ENCODE results near the gene RUNX2.

RUNX2 gene

DNA sequence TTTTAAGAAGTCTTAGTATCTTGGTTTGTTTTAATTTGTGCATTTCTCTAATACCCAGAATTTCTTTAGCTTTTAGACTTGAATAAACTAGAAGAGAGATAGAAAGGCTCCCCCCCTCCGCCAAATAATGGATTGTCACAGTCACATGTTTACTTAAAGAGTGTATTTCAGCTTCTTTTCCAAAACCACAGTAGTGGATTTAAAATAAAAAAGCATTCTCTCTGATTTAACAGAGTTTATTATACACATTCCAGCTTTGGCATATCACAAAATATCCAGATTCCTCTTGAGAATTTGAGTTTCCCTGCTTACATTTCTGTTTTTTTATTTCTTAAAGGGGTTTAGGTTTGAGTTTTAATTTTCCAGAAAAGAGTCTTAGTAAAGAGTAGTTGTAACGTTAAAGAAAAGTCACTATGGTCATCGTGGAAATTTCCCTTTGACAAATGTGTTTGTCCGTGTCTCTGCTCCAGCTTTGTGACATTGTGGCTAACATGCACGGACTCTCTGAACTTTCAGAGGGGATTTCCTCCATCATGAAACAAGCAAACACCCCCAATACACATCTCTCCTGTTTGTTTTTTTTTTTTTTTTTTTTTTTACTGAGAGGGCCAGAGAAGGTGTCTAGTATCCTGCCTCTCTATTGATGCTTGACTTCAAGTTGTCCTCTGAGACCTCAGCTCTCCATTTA lies 163.1 kb downstream of the RUNX2 start:
- TF ChIP-seq FOXK2 (IDR thresholded peaks at IDR 0.05) (no peak), FOXM1 (IDR thresholded peaks at IDR 0.05; ENCODE audit: borderline replicate concordance) (no peak), BHLHE40 (IDR thresholded peaks at IDR 0.05; ENCODE audit: borderline replicate concordance) (no peak), L3MBTL2 (conservative IDR thresholded peaks at IDR 0.05) (no peak), HDGF (IDR thresholded peaks at IDR 0.05; ENCODE audit: borderline replicate concordance) (no peak), ARNT (IDR thresholded peaks at IDR 0.05) (no peak)
- CTCF ChIA-PET, result interaction anchor here (2.3 kb wide), 1 partner anchor 10 kb away, joined by 13 read pairs; no protein-coding TSS in a partner anchor
- POLR2A ChIA-PET, result no interaction called here
- DNase-seq (ENCODE audit: extremely low spot score), result no peak

DNA sequence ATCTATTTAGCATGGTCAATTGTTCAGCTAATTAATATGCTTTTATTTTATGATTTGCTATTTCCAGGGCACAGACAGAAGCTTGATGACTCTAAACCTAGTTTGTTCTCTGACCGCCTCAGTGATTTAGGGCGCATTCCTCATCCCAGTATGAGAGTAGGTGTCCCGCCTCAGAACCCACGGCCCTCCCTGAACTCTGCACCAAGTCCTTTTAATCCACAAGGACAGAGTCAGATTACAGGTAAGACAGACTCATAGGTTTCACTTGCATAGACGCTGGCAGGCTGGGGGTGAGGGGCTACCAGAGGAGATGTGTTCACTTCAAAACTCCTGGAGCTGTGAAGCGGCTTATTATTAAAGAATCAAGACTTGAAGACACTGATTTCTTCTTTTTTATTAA lies 163.7 kb downstream of the RUNX2 start:
- DNase-seq (ENCODE audit: extremely low spot score), result no peak
- TF ChIP-seq FOXA1 (IDR thresholded peaks at IDR 0.05) (no peak), ARNT (IDR thresholded peaks at IDR 0.05) (no peak), LEF1 (IDR thresholded peaks at IDR 0.05; ENCODE audit: borderline replicate concordance) (no peak), SUZ12 (IDR thresholded peaks at IDR 0.05) (no peak), BHLHE40 (IDR thresholded peaks at IDR 0.05; ENCODE audit: borderline replicate concordance) (no peak), SP1 (IDR thresholded peaks at IDR 0.05) (no peak), FOXM1 (IDR thresholded peaks at IDR 0.05; ENCODE audit: borderline replicate concordance) (no peak), L3MBTL2 (conservative IDR thresholded peaks at IDR 0.05) (no peak), CTBP1 (IDR thresholded peaks at IDR 0.05; ENCODE audit: borderline replicate concordance) (no peak), ZNF384 (IDR thresholded peaks at IDR 0.05) (no peak), TARDBP (IDR thresholded peaks at IDR 0.05) (no peak)
- ChIA-PET CTCF (interaction anchor here (2.3 kb wide), 1 partner anchor 9 kb away, joined by 13 read pairs; no protein-coding TSS in a partner anchor), POLR2A (no interaction called here)

DNA sequence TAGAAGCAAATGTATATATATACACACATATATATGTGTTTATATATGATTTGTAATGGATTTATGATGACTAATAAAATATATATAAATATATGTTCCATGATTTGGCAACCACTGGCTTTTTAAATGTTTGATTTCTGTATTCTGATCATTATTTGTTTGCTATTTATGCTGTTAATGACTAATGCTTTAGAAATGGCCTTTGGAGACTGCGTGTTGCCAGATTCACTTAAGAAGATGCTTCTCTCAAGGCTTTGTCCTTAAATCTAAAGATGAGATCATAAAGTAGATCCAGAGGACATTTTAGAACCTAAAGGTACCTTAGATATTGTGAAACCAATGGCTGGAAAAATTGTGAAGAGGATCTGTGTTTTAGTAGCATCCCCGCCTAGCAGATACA lies 165.6 kb downstream of the RUNX2 start:
- POLR2A ChIA-PET, result no interaction called here
- CTCF ChIA-PET, result interaction anchor here (0.6 kb wide), 1 partner anchor 65 kb away, joined by 4 read pairs; no protein-coding TSS in a partner anchor

DNA sequence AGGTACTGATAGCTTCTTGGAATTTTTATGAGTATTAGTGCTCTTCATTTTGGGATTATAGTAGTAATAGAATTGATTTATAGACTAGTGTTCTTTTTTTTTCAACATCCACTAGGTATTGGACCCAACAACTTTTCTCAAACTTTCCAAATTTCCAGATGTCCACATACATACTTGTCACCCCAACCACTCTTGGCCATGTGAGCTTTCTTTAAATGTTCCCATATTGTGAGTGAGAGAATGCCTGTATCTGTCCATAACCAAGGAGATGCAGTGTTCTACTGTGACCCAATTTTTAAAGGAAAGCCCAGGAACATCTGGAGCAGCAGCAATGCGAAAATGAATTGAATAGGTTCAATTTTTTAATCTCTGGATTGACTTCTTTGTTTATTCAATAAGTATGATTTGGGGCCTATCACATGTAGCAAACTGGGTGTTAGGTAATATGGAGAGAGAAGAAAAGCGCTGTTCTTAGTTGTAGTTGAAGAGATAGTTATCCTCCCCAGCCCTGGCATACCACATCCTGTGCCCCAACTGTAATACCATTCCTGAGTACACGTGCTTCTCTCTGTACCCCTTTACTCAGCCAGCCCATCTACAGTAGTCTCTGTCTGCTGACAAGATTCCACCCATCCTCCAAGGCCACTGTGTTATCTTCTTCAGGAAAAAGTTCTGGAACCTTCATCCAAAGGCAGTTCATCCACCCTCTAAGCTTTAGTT lies 166.4 kb downstream of the RUNX2 start:
- ChIA-PET POLR2A (no interaction called here), CTCF (interaction anchor here (0.6 kb wide), 1 partner anchor 66 kb away, joined by 4 read pairs; no protein-coding TSS in a partner anchor)
- DNase-seq (ENCODE audit: extremely low spot score), result no peak
- no peak for TF ChIP-seq LEF1 (IDR thresholded peaks at IDR 0.05; ENCODE audit: borderline replicate concordance)
- no peak for TF ChIP-seq ZNF384 (IDR thresholded peaks at IDR 0.05)
- TF ChIP-seq SP1 (IDR thresholded peaks at IDR 0.05), result no peak
- no peak for TF ChIP-seq FOXK2 (IDR thresholded peaks at IDR 0.05)
- TF ChIP-seq ELF4 (IDR thresholded peaks at IDR 0.05), result no peak
- no peak for TF ChIP-seq L3MBTL2 (conservative IDR thresholded peaks at IDR 0.05)
- TF ChIP-seq ARNT (IDR thresholded peaks at IDR 0.05), result no peak
- no peak for TF ChIP-seq SUZ12 (IDR thresholded peaks at IDR 0.05)
- TF ChIP-seq HDGF (IDR thresholded peaks at IDR 0.05; ENCODE audit: borderline replicate concordance), result no peak

More for the DNA sequence above, 165.6 kb downstream of the RUNX2 start:
- TF ChIP-seq BHLHE40 (IDR thresholded peaks at IDR 0.05; ENCODE audit: borderline replicate concordance) (no peak), FOXM1 (IDR thresholded peaks at IDR 0.05; ENCODE audit: borderline replicate concordance) (no peak), ARNT (IDR thresholded peaks at IDR 0.05) (no peak), ZNF384 (IDR thresholded peaks at IDR 0.05) (no peak), HDGF (IDR thresholded peaks at IDR 0.05; ENCODE audit: borderline replicate concordance) (no peak), FOXA1 (IDR thresholded peaks at IDR 0.05) (no peak), SUZ12 (IDR thresholded peaks at IDR 0.05) (no peak), ELF4 (IDR thresholded peaks at IDR 0.05) (no peak), L3MBTL2 (conservative IDR thresholded peaks at IDR 0.05) (no peak), FOXK2 (IDR thresholded peaks at IDR 0.05) (no peak), NFRKB (IDR thresholded peaks at IDR 0.05) (no peak), TARDBP (IDR thresholded peaks at IDR 0.05) (no peak), CTBP1 (IDR thresholded peaks at IDR 0.05; ENCODE audit: borderline replicate concordance) (no peak), LEF1 (IDR thresholded peaks at IDR 0.05; ENCODE audit: borderline replicate concordance) (no peak), SP1 (IDR thresholded peaks at IDR 0.05) (no peak)
- TF ChIP-seq, protein P1, sequence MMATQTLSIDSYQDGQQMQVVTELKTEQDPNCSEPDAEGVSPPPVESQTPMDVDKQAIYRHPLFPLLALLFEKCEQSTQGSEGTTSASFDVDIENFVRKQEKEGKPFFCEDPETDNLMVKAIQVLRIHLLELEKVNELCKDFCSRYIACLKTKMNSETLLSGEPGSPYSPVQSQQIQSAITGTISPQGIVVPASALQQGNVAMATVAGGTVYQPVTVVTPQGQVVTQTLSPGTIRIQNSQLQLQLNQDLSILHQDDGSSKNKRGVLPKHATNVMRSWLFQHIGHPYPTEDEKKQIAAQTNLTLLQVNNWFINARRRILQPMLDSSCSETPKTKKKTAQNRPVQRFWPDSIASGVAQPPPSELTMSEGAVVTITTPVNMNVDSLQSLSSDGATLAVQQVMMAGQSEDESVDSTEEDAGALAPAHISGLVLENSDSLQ (IDR thresholded peaks at IDR 0.05), result no peak
- DNase-seq (ENCODE audit: extremely low spot score), result no peak

DNA sequence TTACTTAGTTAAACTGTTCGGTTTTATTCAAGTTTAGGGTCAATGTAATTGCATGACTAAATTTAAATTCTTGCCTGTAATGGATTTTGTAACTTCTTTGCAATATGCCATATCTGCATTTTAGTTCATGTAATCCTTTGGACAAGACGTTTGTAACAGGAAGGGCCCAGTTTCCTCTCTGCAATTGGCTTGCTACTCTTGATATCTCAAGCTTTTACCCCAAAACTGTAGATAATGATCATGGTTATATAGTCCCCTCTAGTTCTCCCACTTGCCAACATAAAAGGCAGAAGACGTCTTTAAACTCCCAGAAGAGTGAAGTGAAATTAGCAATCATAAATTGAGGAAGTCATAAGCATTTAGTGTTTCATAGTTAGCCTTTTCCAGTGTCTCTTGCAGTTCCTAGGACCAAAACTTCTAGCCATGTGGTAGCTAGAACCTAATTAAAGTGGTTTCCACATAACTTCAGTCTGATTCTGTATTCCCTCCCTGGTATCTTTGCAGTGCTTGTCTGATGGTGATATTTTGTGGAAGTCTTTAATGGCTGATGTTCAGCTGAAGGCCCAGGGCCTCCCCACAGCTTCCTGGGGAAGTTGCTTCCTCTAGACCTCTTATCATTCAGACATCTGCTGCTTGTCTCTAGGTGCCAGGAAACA lies 167.4 kb downstream of the RUNX2 start:
- DNase-seq (ENCODE audit: extremely low spot score), result no peak
- TF ChIP-seq ARNT (IDR thresholded peaks at IDR 0.05), result no peak
- TF ChIP-seq ELF4 (IDR thresholded peaks at IDR 0.05), result no peak
- TF ChIP-seq FOXK2 (IDR thresholded peaks at IDR 0.05), result no peak
- CTCF ChIA-PET, result interaction anchor here (0.6 kb wide), 2 partner anchors 23 to 230 kb away, joined by 3 to 4 read pairs; no protein-coding TSS in a partner anchor
- POLR2A ChIA-PET, result no interaction called here

DNA sequence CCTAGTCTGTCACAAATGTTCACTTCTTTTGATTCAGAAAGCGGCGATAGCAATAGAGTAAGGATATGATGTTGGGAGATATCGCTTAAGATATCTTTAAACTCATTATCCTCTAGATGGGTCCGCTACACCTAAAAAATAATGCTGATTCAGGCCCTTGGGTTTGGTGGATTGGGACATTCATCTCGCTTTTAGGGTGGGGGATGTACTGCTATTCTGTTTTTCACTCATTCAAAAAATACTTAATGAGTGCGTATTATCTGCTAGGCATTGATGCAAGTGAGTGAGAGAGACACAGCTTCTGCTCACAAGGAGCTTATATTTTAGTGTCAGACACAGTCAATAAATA lies 167.9 kb downstream of the RUNX2 start:
- DNase-seq (ENCODE audit: extremely low spot score), result no peak
- ChIA-PET CTCF (interaction anchor here (0.6 kb wide), 3 partner anchors 9 to 229 kb away, joined by 3 to 4 read pairs (median 3); no protein-coding TSS in a partner anchor), POLR2A (no interaction called here)
- TF ChIP-seq L3MBTL2 (conservative IDR thresholded peaks at IDR 0.05) (no peak), SUZ12 (IDR thresholded peaks at IDR 0.05) (no peak), HDGF (IDR thresholded peaks at IDR 0.05; ENCODE audit: borderline replicate concordance) (no peak)
- TF ChIP-seq, protein P1 (IDR thresholded peaks at IDR 0.05), result no peak

Data from HEK293T (cell line).